ENCODE results near the gene RALGPS1. TPM values are rescaled to one million over a fixed set of nuclear protein-coding genes. Genes with fewer than 3 reads are reported as not detected.
A peak's percentile ranks its signal among the peaks of the same experiment; 100 is the strongest.

Gene RALGPS1
- total RNA-seq, 1 experiment from 2014 or later: 18.6 TPM

GRCh38 chr9:127118597-127119319 is 204.2 kb downstream of the RALGPS1 start:
- no peak overlapping the region for H2BK5ac ChIP-seq (ENCODE audit: insufficient read length, low read length)
- no peak overlapping the region for H4K5ac ChIP-seq (ENCODE audit: insufficient read length, low read depth, low read length)
- no peak overlapping the region for H2BK15ac ChIP-seq (ENCODE audit: low read depth, low read length)
- no CpG with 5 or more reads among the region's 8 CpGs for WGBS (ENCODE audit: extremely low coverage, insufficient read length, low lambda C conversion rate)
- H3K27ac ChIP-seq (ENCODE audit: insufficient read length, low read depth, low read length): no peak overlapping the region
- H3K27me3 Mint-ChIP-seq (ENCODE audit: low read depth): peaks cover 4% of the 10 kb centered on the region
- no peak overlapping the region for H2BK20ac ChIP-seq (ENCODE audit: low read depth, low read length, poor library complexity, severe bottlenecking)
- H3K4me1 ChIP-seq (ENCODE audit: insufficient read depth, low read length): no peaks in the 10 kb centered on the region; the same call in 1 of the 2 replicates
- no peak overlapping the region for H3K56ac ChIP-seq (ENCODE audit: insufficient read length, low read depth, low read length)
- no peak for DNase-seq
- H3K4me1 Mint-ChIP-seq: peaks cover 38 to 42% of the 10 kb centered on the region in 2 experiments
- no peak overlapping the region for H3K14ac ChIP-seq (ENCODE audit: insufficient read depth, low read length)
- H3K18ac ChIP-seq (ENCODE audit: insufficient read length, low read depth, low read length): no peak overlapping the region
- no peak overlapping the region for H3K4ac ChIP-seq (ENCODE audit: low read depth, low read length)
- no peaks in the 10 kb centered on the region for H3K79me2 ChIP-seq (ENCODE audit: insufficient read depth, low read length)
- H4K8ac ChIP-seq (replicated peaks; ENCODE audit: insufficient read length, low read depth, low read length): no peak overlapping the region
- no peak overlapping the region for H3K23ac ChIP-seq (ENCODE audit: insufficient read length, low read depth, low read length)
- H3K79me1 ChIP-seq (ENCODE audit: insufficient read depth, low read depth, low read length, poor library complexity, severe bottlenecking): no peaks in the 10 kb centered on the region
- H3K9me3 Mint-ChIP-seq: no peaks in the 10 kb centered on the region
- H3K23me2 ChIP-seq (ENCODE audit: insufficient read length, low read depth, low read length, poor library complexity, severe bottlenecking): peaks cover 10% of the 10 kb centered on the region
- no peak for TF ChIP-seq CTCF (conservative IDR thresholded peaks at IDR 0.05)
- H3K4me2 ChIP-seq (ENCODE audit: insufficient read depth, insufficient read length, low read length): no peak overlapping the region
- H4K91ac ChIP-seq (ENCODE audit: insufficient read length, low read depth, low read length): no peak overlapping the region
- no peak overlapping the region for H2AK5ac ChIP-seq (ENCODE audit: insufficient read length, low read length)
- H2BK120ac ChIP-seq (ENCODE audit: low read depth, low read length, poor library complexity, severe bottlenecking): no peak overlapping the region
- H3K27me3 ChIP-seq (ENCODE audit: insufficient read depth, low read length): no peaks in the 10 kb centered on the region
- no peak overlapping the region for H3K9ac ChIP-seq (ENCODE audit: extremely low read depth, insufficient read length, low read length)
- H2AFZ ChIP-seq (ENCODE audit: low read length): no peak overlapping the region
- H3T11ph ChIP-seq (ENCODE audit: low read length): no peak overlapping the region
- no peak overlapping the region for H3K4me3 Mint-ChIP-seq
- H3K9me3 ChIP-seq (ENCODE audit: control insufficient read depth, low read depth, low read length): no peaks in the 10 kb centered on the region
- H3K27ac Mint-ChIP-seq: 0 out of 7 replicates have a peak overlapping the region, but pooled peaks of 1 of the 3 experiments have one; percentile 6
- no peak overlapping the region for H2BK12ac ChIP-seq (ENCODE audit: insufficient read length, low read depth, low read length)
- H4K20me1 ChIP-seq (ENCODE audit: control insufficient read depth, insufficient read depth, insufficient read length): no peaks in the 10 kb centered on the region
- H3K36me3 Mint-ChIP-seq (ENCODE audit: insufficient read depth in 1 of 3, low read depth in 3 of 3): peaks cover 0 to 15% (median 0%) of the 10 kb centered on the region in 3 experiments; a peak in 4 of 7 replicates

Measured in H9 (cell line).